ENCODE measurements around the gene OR7E24. TPM values are rescaled to one million over a fixed set of nuclear protein-coding genes. Genes with fewer than 3 reads are reported as not detected.
"Not testable (repeated sequence)": the region's sequence is repeated elsewhere in the genome, so short reads cannot be mapped to it uniquely, and the experiment has no call there.

The OR7E24 gene
- not detected for total RNA-seq

- H3K36me3 ChIP-seq, result no peaks in the 10 kb centered on the region
- no peaks in the 10 kb centered on the region for H3K4me1 ChIP-seq
- no peaks in the 10 kb centered on the region for H3K27me3 ChIP-seq
- no peak for DNase-seq
- no peak within 1 kb of the TSS for H3K27ac ChIP-seq
- H3K9me3 ChIP-seq, result no peaks in the 10 kb centered on the region
- no peak within 1 kb of the TSS for H3K4me3 ChIP-seq
- TF ChIP-seq, protein P1, sequence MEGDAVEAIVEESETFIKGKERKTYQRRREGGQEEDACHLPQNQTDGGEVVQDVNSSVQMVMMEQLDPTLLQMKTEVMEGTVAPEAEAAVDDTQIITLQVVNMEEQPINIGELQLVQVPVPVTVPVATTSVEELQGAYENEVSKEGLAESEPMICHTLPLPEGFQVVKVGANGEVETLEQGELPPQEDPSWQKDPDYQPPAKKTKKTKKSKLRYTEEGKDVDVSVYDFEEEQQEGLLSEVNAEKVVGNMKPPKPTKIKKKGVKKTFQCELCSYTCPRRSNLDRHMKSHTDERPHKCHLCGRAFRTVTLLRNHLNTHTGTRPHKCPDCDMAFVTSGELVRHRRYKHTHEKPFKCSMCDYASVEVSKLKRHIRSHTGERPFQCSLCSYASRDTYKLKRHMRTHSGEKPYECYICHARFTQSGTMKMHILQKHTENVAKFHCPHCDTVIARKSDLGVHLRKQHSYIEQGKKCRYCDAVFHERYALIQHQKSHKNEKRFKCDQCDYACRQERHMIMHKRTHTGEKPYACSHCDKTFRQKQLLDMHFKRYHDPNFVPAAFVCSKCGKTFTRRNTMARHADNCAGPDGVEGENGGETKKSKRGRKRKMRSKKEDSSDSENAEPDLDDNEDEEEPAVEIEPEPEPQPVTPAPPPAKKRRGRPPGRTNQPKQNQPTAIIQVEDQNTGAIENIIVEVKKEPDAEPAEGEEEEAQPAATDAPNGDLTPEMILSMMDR (IDR thresholded peaks at IDR 0.05), result no peak
- TF ChIP-seq POLR2A (IDR thresholded peaks at IDR 0.05), result no peak
Measured at GRCh38 chr19:9250630-9251029, at the start of gene OR7E24. Gene OR7E24, plus strand, starts transcription at chr19:9250930. Its CDS starts 114 bp downstream, at chr19:9251044.

GRCh38 chr19:9205501-9206113 is 45.1 kb upstream of the OR7E24 start:
- no peaks in the 10 kb centered on the region for H3K36me3 ChIP-seq
- DNase-seq, result peak; percentile 53 to 86 (median 64)
- H3K9me3 ChIP-seq, result no peaks in the 10 kb centered on the region
- no peak for TF ChIP-seq POLR2A (IDR thresholded peaks at IDR 0.05)
- TF ChIP-seq, protein P1 (IDR thresholded peaks at IDR 0.05), result peak; percentile 54 to 84 (median 77)
- peak overlapping the region in 2 of 4 donors; percentile 19 to 31 for H3K4me3 ChIP-seq
- no peaks in the 10 kb centered on the region for H3K4me1 ChIP-seq
- no peaks in the 10 kb centered on the region for H3K27me3 ChIP-seq
- H3K27ac ChIP-seq, result no peak overlapping the region

- H3K27ac ChIP-seq, result no peak within 1 kb of the TSS
Measured at GRCh38 chr19:9219489-9219888, 31.2 kb upstream of the OR7E24 start, which contains the start of gene OR7D4. Gene OR7D4, minus strand, starts transcription at chr19:9219589. Its CDS starts 4,752 bp downstream, at chr19:9214837.

GRCh38 chr19:9251236-9251635 is 506 bp downstream of the OR7E24 start:
- no peak for TF ChIP-seq POLR2A (IDR thresholded peaks at IDR 0.05)
- TF ChIP-seq, protein P1 (IDR thresholded peaks at IDR 0.05), result no peak
- DNase-seq, result no peak
- H3K4me3 ChIP-seq, result no peak overlapping the region
- H3K9me3 ChIP-seq, result no peaks in the 10 kb centered on the region
- no peak overlapping the region for H3K27ac ChIP-seq
- no peaks in the 10 kb centered on the region for H3K27me3 ChIP-seq
- no peaks in the 10 kb centered on the region for H3K36me3 ChIP-seq
- no peaks in the 10 kb centered on the region for H3K4me1 ChIP-seq

More at GRCh38 chr19:9219489-9219888, 31.2 kb upstream of the OR7E24 start, which contains the start of gene OR7D4:
- no peak for DNase-seq
- TF ChIP-seq POLR2A (IDR thresholded peaks at IDR 0.05), result no peak
- TF ChIP-seq, protein P1 (IDR thresholded peaks at IDR 0.05), result no peak
- H3K4me1 ChIP-seq, result no peaks in the 10 kb centered on the region
- no peak within 1 kb of the TSS for H3K4me3 ChIP-seq
- H3K27me3 ChIP-seq, result no peaks in the 10 kb centered on the region
- no peaks in the 10 kb centered on the region for H3K36me3 ChIP-seq
- no peaks in the 10 kb centered on the region for H3K9me3 ChIP-seq

DNA sequence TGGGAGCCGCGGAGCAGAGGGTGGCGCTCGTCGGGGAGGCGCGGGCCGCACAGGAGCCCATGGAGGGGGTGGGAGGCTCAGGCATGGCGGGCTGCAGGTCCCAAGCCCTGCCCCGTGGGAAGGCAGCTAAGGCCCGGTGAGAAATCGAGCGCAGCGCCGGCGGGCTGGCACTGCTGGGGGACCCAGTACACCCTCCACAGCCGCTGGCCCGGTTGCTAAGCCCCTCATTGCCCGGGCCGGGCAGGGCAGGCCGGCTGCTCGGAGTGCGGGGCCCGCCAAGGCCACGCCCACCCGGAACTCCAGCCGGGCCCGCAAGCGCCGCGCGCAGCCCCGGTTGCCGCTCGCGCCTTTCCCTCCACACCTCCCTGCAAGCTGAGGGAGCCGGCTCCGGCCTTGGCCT is 32.8 kb downstream of the OR7E24 start:
- H3K4me3 ChIP-seq, result peak overlapping the region in 1 of 4 donors; percentile 31
- not testable (repeated sequence) for H3K27me3 ChIP-seq, H3K27ac ChIP-seq, DNase-seq, H3K36me3 ChIP-seq, H3K4me1 ChIP-seq
- peaks cover 0 to 24% (median 8%) of the 10 kb centered on the region in 4 donors for H3K9me3 ChIP-seq

- no peak for TF ChIP-seq POLR2A (IDR thresholded peaks at IDR 0.05)
- TF ChIP-seq, protein P1 (IDR thresholded peaks at IDR 0.05), result no peak
- H3K27ac ChIP-seq, result no peak overlapping the region
- no peak overlapping the region for H3K4me3 ChIP-seq
- H3K4me1 ChIP-seq, result no peaks in the 10 kb centered on the region
- no peaks in the 10 kb centered on the region for H3K27me3 ChIP-seq
- H3K9me3 ChIP-seq, result peaks cover 0 to 63% (median 11%) of the 10 kb centered on the region in 4 donors
- H3K36me3 ChIP-seq, result peaks cover 0 to 11% (median 0%) of the 10 kb centered on the region in 3 donors
- DNase-seq, result no peak
Measured at GRCh38 chr19:9289231-9289884, 38.6 kb downstream of the OR7E24 start.

Data from Peyer's patch (tissue), 4 donors.